Activated CD4-positive, CD25-positive, alpha-beta regulatory T cell treated with anti-CD3 and anti-CD28 coated beads, Interleukin-2, amount 50 U/mL, for 24 hours (primary cell): ENCODE results near the gene EVX2.
A peak's percentile ranks its signal among the peaks of the same experiment; 100 is the strongest.

Experiments used
- ATAC-seq, 2 donors: fragments of 150-1000 bp; cut with Tn5 transposase; one replicate each; pipeline ENCODE4 v1.10.0; 2021; ENCODE audit warnings: mild to moderate bottlenecking in 1 of 2, moderate library complexity in 1 of 2

EVX2 gene

GRCh38 chr2:176083796-176084261 lies at the start of gene EVX2:
Gene EVX2 (minus strand): TSS chr2:176083962. CDS start chr2:176083776, 186 bp downstream.
- no peak for ATAC-seq

DNA sequence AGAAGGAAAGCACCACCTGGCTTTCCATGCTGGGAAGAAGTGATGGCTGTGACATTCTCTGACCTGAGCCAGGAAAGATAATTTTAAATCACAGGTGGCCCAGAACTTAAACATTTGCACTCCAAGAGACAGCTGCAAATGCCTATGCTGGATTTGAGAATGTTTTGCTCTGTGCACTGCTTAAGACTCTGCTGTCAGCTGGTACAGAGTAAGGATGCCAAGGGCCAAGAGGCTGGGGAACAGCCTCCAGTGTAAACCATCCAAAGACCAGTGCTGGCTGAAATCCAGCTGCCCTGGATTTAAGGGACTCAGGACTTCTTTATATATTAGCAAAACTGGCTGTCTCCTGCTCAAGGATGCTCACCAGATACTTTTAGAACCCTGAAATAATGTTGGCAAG lies 49.6 kb upstream of the EVX2 start:
- no peak for ATAC-seq

DNA sequence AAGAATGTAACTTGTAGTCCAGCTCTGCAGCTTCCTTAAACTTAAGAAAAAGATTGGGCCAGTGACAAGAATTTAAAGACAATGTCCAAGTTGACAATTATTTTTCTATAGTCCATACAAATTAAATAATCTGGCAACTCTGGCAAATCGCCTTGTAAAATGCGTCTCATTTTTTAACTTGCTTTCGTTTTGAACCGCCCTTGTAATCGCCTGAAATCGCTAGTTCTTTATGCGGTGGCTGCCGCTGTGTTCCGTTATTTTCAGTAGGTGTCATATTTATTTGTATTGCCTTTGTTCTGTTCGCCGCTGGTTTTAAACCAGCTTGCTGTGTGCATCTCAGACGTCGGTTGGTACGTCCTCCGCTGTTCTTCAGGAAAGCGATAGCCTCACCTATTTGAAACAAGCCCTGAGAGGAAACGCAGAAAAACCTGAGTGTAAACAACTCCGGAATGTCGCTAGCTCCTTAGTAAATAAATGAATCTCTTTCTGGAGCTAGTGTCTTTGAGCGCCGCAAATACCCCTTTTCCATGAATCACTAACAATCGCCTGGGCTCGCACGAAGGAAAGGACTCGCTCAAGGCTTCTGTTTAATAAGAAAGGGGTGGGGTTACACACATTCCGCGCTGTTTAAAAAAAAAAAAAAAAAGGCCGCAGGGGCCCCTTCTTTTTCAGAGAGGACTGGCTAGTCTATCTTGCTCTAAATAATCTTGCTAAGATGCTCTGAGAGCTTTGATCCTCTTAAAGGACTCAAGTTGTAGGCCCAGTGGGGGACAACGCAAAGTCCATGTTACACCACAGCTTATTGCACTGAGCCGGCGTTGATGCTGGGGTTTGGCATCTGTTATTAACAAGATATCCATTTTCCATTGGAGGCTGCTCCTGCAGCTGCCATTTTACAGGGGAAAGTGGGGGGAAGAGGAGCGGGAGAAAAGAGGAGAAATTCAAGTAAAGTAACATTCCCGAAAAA lies 48.7 kb upstream of the EVX2 start:
- no peak for ATAC-seq

DNA sequence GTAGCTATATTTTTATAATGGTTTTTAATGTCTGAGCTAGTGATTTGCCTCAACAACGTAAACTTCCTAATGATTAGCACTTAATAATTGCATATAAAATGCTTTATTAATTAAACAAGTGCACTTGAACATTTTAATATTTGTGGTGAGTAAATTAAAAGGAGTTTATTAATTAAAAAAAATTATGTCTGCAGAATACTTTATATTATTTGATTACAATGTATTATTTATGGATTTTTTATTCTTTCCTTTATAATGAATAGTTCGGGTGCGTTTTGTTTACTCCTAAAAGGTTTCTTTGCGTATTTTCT lies 48.0 kb upstream of the EVX2 start:
- no peak for ATAC-seq

DNA sequence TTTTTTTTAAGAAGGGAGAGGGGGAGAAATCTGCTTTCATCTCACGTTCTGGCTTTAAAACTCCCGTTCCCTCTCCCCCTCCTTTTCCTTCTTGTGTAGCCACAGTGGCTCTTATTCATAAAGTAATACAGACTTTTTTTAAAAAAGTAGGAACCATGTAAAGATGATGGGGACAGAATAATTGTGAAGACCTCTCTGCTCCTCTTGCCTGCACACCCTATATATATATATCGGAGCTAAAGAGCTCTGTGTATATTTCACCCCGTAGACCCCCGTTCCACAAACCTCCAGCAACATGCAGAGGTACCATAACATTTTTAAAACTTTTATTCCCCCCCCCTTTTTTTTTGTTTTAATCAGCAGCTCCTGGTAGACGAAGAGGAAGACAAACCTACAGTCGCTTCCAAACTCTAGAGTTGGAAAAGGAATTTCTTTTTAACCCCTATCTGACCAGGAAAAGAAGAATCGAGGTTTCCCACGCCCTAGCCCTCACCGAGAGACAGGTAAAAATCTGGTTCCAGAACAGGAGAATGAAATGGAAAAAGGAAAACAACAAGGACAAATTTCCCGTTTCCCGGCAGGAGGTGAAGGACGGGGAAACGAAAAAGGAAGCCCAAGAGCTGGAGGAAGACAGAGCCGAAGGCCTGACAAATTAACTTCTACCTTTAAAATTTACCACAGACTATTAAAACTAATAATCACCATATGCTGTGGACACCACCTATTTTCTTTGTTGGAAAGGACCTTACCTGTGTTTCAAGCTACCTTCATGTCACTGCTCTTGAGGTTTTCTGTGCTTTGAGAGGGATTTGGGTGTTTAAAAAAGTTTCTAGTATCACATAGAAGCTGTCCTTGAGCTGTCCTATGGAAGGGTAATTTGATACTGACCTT lies 47.4 kb upstream of the EVX2 start:
- no peak for ATAC-seq

DNA sequence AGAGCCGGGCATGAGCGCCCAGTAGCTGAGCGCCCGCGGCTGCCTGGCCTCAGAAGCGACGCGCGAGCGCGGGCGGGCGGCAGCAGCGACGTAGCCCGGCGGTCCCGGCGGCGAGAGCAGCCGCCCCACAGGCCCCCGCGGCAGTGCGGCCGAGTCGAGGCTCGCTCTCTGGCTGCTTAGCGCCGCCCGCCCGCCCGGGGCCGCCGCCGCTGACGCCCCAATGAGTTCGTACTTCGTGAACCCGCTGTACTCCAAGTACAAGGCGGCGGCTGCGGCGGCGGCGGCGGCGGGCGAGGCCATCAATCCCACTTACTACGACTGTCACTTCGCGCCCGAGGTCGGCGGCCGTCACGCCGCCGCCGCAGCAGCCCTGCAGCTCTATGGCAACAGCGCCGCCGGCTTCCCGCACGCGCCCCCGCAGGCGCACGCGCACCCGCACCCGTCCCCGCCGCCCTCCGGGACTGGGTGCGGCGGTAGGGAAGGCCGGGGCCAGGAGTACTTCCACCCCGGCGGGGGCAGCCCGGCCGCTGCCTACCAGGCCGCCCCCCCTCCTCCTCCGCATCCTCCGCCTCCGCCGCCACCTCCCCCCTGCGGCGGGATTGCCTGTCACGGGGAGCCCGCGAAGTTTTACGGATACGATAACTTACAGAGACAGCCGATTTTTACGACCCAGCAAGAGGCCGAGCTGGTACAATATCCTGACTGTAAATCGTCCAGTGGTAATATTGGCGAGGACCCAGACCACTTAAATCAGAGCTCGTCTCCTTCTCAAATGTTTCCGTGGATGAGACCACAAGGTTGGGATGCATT lies 46.6 kb upstream of the EVX2 start:
- ATAC-seq, result peak in 1 of 2 donors; percentile 13

DNA sequence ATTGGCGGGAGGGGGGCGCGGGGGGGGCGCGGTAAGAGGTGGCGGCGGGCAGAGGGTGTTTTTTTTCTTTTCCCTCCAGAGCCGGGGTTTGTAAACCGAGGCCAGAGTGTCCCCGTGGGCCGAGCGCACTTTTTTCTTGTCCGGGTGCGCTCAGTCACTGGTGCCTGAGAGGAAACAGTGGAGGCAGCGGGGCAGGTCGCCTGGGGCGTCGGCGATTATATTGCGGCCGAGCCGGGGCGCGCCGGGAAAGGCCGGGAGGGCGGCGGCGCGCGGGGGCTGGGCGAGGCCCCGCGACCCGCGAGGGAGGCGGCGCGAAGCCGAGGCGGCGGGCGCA lies 46.0 kb upstream of the EVX2 start:
- ATAC-seq, result no peak

DNA sequence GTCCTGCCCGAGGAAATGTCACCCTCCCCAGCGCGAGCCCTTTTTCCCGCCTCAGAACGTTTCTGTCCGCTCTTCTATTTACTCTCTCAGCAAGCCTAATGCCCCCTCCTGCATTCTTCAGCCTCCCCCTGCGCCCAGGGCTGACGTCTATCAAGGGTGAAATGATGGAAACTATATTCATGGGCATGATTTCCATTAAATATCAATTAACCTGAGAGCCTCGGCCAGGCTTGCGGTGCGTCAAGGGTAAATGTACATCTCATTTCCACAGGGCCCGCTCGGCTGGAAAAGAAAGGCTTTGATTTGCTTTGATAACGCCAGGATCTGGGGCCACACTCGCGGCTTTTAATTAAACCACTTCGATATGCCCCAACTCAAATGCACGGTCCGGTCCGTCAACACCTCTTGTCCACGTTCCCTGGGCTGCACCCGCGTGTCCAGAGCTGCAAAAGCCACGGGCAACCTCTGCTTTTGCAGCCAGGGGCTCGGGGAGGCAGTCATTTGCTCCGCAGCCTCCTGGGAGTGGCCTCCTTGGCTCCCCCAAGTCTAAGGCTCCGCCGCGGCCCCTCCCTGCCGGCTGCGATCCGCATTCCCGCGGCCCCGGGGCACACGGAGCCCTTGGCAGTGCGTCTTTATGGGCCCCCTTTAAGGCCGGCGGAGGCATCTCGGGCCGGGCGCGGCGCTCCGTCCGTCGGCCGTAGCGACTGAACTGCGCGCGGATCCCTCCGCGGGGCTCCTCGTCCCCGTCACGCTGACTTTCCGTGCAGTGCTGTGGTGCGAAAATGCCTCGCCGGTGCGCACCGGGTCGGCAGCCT lies 45.4 kb upstream of the EVX2 start, which contains the start of gene HOXD8:
Gene HOXD8, plus strand, starts transcription at position 724 of the 815 bp plus-strand sequence. CDS start 662 bp downstream, outside the sequence.
- no peak for ATAC-seq

GRCh38 chr2:176128172-176128981 lies 44.6 kb upstream of the EVX2 start:
- no peak for ATAC-seq

GRCh38 chr2:176127774-176128072 lies 44.0 kb upstream of the EVX2 start:
- no peak for ATAC-seq

DNA sequence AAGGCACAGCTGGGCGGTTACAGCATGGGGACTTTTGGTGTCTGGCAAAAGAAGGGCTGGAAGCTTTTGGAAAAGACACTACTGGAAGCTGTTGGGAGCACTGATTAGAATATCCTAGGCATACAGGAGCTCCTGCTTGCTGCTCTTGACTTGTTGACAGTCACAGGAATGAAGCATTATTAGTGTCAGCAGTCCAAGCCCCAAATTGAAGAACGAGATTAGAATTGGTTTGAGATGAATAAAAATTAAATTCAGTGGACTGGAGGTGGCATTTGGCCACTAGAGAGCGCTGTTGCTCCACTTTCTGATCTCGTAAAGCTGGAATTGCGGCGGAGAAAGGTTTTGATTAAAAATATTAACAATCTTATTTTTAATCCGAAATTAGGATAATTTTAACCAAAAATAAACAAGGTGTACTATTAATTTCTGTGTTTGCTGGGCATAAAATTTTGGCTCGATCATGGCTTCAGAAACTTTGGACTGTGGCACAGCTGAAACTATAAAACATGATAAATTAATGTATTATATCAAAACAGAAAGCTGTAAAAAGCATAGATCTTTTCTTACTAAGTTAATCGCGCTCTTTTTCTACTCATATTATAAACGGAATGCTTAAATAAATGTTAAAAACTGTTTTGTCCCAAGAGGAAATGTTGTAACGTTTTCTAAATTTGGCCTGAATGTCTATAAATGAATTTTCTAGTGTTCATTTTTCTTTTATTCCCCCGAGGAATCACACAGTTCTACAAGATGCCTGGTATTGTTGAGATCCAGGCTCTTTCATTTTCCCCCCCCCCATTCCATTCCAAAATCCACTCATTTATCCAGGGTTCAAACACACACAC lies 43.4 kb upstream of the EVX2 start:
- ATAC-seq, result no peak

- ATAC-seq, result no peak
Observed at GRCh38 chr2:176125772-176126054, 42.0 kb upstream of the EVX2 start.

DNA sequence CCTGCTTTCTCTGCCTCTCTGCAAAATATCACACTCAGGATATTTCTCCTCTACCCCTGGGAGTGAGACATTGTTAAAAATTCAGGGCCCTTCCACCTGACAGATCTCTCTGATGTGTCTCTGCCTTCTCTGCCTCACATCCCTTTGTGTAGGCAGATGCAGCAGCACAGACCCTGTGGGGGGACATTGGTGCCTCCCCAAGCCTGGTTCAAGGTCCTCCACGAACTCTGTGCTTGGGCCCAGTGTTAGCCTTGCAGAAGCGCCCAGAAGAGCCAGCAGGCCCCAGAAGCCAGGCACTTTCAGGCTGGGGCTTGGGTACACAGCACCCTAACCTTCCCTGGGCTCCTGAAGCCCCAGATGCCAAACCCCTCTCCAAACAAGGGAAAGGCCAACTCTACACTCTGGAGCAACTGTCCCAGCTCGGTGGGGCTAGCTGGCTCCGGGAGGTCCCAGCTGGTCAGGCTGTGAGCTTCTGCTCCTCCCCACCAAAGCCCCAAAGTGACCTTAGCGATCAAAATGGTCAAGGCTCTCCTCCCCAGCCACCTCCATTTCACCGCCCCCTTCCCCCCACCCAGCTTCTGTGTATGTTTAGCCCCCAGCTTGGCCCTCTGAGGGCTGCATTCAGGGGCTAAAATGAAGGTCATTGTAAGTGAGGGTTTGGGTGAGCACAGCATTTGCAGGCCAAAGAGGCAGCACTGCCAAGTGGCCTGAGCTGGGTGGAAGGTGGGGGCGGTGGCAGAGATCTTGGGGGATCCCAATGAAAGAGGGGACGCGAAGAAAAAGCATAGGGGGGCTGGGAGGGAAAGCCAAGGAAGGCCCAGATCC lies 41.4 kb upstream of the EVX2 start:
- ATAC-seq, result no peak

GRCh38 chr2:176124110-176124946 lies 40.6 kb upstream of the EVX2 start:
- no peak for ATAC-seq

- ATAC-seq, result no peak
Observed at GRCh38 chr2:176123411-176124109, 39.8 kb upstream of the EVX2 start.

DNA sequence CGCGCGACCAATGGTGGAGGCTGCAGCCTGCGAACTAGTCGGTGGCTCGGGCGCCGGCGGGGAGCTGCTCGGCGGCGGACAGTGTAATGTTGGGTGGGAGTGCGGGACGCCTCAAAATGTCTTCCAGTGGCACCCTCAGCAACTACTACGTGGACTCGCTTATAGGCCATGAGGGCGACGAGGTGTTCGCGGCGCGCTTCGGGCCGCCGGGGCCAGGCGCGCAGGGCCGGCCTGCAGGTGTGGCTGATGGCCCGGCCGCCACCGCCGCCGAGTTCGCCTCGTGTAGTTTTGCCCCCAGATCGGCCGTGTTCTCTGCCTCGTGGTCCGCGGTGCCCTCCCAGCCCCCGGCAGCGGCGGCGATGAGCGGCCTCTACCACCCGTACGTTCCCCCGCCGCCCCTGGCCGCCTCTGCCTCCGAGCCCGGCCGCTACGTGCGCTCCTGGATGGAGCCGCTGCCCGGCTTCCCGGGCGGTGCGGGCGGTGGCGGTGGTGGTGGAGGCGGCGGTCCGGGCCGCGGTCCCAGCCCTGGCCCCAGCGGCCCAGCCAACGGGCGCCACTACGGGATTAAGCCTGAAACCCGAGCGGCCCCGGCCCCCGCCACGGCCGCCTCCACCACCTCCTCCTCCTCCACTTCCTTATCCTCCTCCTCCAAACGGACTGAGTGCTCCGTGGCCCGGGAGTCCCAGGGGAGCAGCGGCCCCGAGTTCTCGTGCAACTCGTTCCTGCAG lies 39.1 kb upstream of the EVX2 start, which contains the start of gene HOXD9:
Gene HOXD9, plus strand, starts transcription at position 37 of the 728 bp plus-strand sequence. Its CDS starts 50 bp downstream, at position 87.
- peak in 1 of 2 donors; percentile 21 for ATAC-seq
